ENCODE results near the gene B4GALNT3. TPM values are rescaled to one million over a fixed set of nuclear protein-coding genes. Genes with fewer than 3 reads are reported as not detected.
"Not testable (repeated sequence)": the region's sequence is repeated elsewhere in the genome, so short reads cannot be mapped to it uniquely, and the experiment has no call there.

B4GALNT3 gene
- 0.08 TPM for polyA plus RNA-seq (2012; ENCODE audit: low read depth, missing spikeins)

DNA sequence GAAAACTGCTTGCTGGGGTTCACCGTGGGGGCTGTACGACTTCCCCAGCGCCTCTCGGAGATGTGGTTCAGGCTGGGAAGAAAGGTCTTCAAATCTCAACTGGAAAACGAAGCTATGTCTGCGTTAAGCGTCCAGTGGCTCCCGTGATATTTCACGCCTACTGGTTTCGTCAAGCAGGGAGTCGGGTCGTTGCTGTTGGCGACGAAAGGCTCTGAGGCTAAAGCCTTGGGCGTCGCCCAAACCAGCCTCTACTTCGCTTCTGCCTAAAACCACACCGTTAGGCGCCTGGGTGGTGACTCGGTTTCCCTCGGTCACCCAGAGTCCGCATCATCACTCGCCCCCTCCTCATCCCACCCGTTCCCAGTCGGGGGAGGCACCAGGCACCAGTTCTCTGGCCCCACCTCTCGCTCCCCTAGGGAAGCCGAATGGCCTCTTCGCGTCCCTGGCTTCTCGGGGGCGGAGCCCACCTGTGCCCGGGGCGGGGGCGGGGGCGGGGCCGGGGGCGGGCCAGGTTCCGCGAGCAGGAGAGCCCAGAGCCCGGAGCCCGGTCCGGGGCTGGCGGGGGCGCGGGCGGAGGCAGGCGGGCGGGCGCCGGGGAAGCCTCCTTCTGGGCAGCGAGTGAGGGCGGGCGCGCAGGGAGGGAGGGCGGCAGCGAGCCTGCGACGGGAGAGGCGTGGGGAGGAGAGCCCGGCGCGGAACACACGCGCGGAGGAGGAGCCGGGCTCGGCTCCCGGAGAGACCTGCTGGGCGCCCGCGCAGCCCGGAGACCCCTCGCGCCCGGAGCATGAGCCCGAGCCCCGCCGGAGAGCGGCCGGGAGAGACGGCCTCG is at the start of gene B4GALNT3:
Gene B4GALNT3, plus strand, starts transcription at position 510 of the 829 bp plus-strand sequence. CDS start 438 bp downstream, outside the sequence.
- peak; percentile 53 for DNase-seq (ENCODE audit: insufficient read length, low spot score)
- FAIRE-seq = no peak
- no peak for TF ChIP-seq SPI1 (IDR thresholded peaks at IDR 0.05; ENCODE audit: low read depth, low read length)
- no peak for TF ChIP-seq POU2F2 (IDR thresholded peaks at IDR 0.05; ENCODE audit: low read depth, low read length)
- TF ChIP-seq TAF1 (IDR thresholded peaks at IDR 0.05; ENCODE audit: low read depth, low read length) = no peak
- no peak for TF ChIP-seq POLR2AphosphoS5 (IDR thresholded peaks at IDR 0.05; ENCODE audit: low read depth, low read length)
- no peak for TF ChIP-seq POLR2A (IDR thresholded peaks at IDR 0.05; ENCODE audit: low read depth, low read length)
- no peak for TF ChIP-seq PAX5 (IDR thresholded peaks at IDR 0.05; ENCODE audit: insufficient read depth, low read length, severe bottlenecking)

- no peak for TF ChIP-seq TAF1 (IDR thresholded peaks at IDR 0.05; ENCODE audit: low read depth, low read length)
- TF ChIP-seq POU2F2 (IDR thresholded peaks at IDR 0.05; ENCODE audit: low read depth, low read length) = no peak
- TF ChIP-seq SPI1 (IDR thresholded peaks at IDR 0.05; ENCODE audit: low read depth, low read length) = no peak
- no peak for TF ChIP-seq POLR2AphosphoS5 (IDR thresholded peaks at IDR 0.05; ENCODE audit: low read depth, low read length)
- TF ChIP-seq POLR2A (IDR thresholded peaks at IDR 0.05; ENCODE audit: low read depth, low read length) = no peak
- no peak for TF ChIP-seq PAX5 (IDR thresholded peaks at IDR 0.05; ENCODE audit: insufficient read depth, low read length, severe bottlenecking)
- no peak for FAIRE-seq
Observed at GRCh38 chr12:414859-415258, 44.9 kb upstream of the B4GALNT3 start.

GRCh38 chr12:418432-418831 is 41.3 kb upstream of the B4GALNT3 start:
- no peak for TF ChIP-seq SPI1 (IDR thresholded peaks at IDR 0.05; ENCODE audit: low read depth, low read length)
- no peak for TF ChIP-seq PAX5 (IDR thresholded peaks at IDR 0.05; ENCODE audit: insufficient read depth, low read length, severe bottlenecking)
- no peak for TF ChIP-seq POLR2AphosphoS5 (IDR thresholded peaks at IDR 0.05; ENCODE audit: low read depth, low read length)
- TF ChIP-seq TAF1 (IDR thresholded peaks at IDR 0.05; ENCODE audit: low read depth, low read length) = no peak
- TF ChIP-seq POLR2A (IDR thresholded peaks at IDR 0.05; ENCODE audit: low read depth, low read length) = no peak
- TF ChIP-seq POU2F2 (IDR thresholded peaks at IDR 0.05; ENCODE audit: low read depth, low read length) = no peak
- DNase-seq (ENCODE audit: insufficient read length, low spot score) (no peak), FAIRE-seq (no peak)

More at GRCh38 chr12:414859-415258, 44.9 kb upstream of the B4GALNT3 start:
- DNase-seq (ENCODE audit: insufficient read length, low spot score) = no peak

DNA sequence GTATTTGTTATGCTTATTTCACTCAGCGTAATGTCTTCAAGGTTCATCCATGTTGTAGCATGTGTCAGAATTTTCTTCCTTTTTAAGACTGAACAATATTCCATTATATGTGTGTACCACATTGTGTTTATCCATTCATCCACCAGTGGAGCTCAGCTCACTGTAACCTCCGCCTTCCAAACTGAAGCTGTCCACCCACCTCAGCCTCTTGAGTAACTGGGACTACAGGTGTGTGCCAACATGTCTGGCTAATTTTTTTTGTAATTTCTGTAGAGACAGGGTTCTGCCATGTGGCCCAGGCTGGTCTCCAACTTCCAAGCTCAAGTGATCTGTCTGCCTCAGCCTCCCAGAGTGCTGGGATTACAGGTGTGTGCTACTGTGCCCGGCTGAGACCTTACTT is 37.2 kb upstream of the B4GALNT3 start:
- TF ChIP-seq PAX5 (IDR thresholded peaks at IDR 0.05; ENCODE audit: insufficient read depth, low read length, severe bottlenecking) (no peak), POLR2A (IDR thresholded peaks at IDR 0.05; ENCODE audit: low read depth, low read length) (no peak), POU2F2 (IDR thresholded peaks at IDR 0.05; ENCODE audit: low read depth, low read length) (no peak), SPI1 (IDR thresholded peaks at IDR 0.05; ENCODE audit: low read depth, low read length) (no peak), TAF1 (IDR thresholded peaks at IDR 0.05; ENCODE audit: low read depth, low read length) (no peak), POLR2AphosphoS5 (IDR thresholded peaks at IDR 0.05; ENCODE audit: low read depth, low read length) (no peak)
- no peak for FAIRE-seq
- no peak for DNase-seq (ENCODE audit: insufficient read length, low spot score)

- DNase-seq (ENCODE audit: insufficient read length, low spot score); FAIRE-seq: not testable (repeated sequence)
Observed at GRCh38 chr12:435737-436136, 24.0 kb upstream of the B4GALNT3 start.

GRCh38 chr12:442235-442884 is 17.4 kb upstream of the B4GALNT3 start:
- FAIRE-seq = peak; percentile 40
- no peak for TF ChIP-seq SPI1 (IDR thresholded peaks at IDR 0.05; ENCODE audit: low read depth, low read length)
- no peak for TF ChIP-seq POLR2AphosphoS5 (IDR thresholded peaks at IDR 0.05; ENCODE audit: low read depth, low read length)
- no peak for DNase-seq (ENCODE audit: insufficient read length, low spot score)

GRCh38 chr12:447141-447540 is 12.6 kb upstream of the B4GALNT3 start:
- no peak for DNase-seq (ENCODE audit: insufficient read length, low spot score)
- no peak for FAIRE-seq
- TF ChIP-seq POLR2A (IDR thresholded peaks at IDR 0.05; ENCODE audit: low read depth, low read length) = no peak
- no peak for TF ChIP-seq POU2F2 (IDR thresholded peaks at IDR 0.05; ENCODE audit: low read depth, low read length)
- no peak for TF ChIP-seq PAX5 (IDR thresholded peaks at IDR 0.05; ENCODE audit: insufficient read depth, low read length, severe bottlenecking)
- no peak for TF ChIP-seq TAF1 (IDR thresholded peaks at IDR 0.05; ENCODE audit: low read depth, low read length)
- TF ChIP-seq SPI1 (IDR thresholded peaks at IDR 0.05; ENCODE audit: low read depth, low read length) = no peak
- no peak for TF ChIP-seq POLR2AphosphoS5 (IDR thresholded peaks at IDR 0.05; ENCODE audit: low read depth, low read length)

GRCh38 chr12:449203-449602 is 10.5 kb upstream of the B4GALNT3 start:
- no peak for DNase-seq (ENCODE audit: insufficient read length, low spot score)
- TF ChIP-seq PAX5 (IDR thresholded peaks at IDR 0.05; ENCODE audit: insufficient read depth, low read length, severe bottlenecking) = no peak
- TF ChIP-seq POU2F2 (IDR thresholded peaks at IDR 0.05; ENCODE audit: low read depth, low read length) = no peak
- no peak for FAIRE-seq

GRCh38 chr12:450438-450837 is 9.3 kb upstream of the B4GALNT3 start:
- no peak for TF ChIP-seq SPI1 (IDR thresholded peaks at IDR 0.05; ENCODE audit: low read depth, low read length)
- no peak for TF ChIP-seq PAX5 (IDR thresholded peaks at IDR 0.05; ENCODE audit: insufficient read depth, low read length, severe bottlenecking)
- no peak for TF ChIP-seq POLR2A (IDR thresholded peaks at IDR 0.05; ENCODE audit: low read depth, low read length)
- TF ChIP-seq TAF1 (IDR thresholded peaks at IDR 0.05; ENCODE audit: low read depth, low read length) = no peak
- TF ChIP-seq POU2F2 (IDR thresholded peaks at IDR 0.05; ENCODE audit: low read depth, low read length) = no peak
- TF ChIP-seq POLR2AphosphoS5 (IDR thresholded peaks at IDR 0.05; ENCODE audit: low read depth, low read length) = no peak
- DNase-seq (ENCODE audit: insufficient read length, low spot score) (no peak), FAIRE-seq (no peak)

DNA sequence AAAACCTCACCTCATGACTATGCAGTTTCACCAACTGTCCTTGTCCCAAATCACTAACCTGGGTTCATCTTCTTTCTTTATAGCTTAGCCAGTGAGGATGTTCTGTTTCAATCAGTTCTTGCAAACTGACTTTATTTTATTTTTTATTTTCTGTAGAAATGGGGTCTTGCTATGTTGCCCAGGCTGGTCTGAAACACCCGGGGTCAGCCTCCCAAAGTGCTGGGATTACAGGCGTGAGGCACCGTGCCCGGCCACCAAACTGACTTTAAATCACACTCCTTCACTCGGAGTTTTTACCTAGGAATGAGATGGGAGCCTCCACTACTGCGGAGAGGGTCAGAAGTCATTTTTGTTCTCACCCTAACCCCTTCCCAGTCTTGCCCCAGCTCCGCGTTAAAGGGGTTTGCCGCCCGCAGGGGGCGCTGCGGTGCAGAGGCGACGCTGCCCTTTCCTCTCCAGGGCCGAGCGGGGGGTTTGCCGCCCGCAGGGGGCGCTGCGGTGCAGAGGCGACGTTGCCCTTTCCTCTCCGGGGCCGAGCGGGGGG is 7.0 kb upstream of the B4GALNT3 start:
- DNase-seq (ENCODE audit: insufficient read length, low spot score) (peak; percentile 56), FAIRE-seq (no peak)
- TF ChIP-seq POLR2AphosphoS5 (IDR thresholded peaks at IDR 0.05; ENCODE audit: low read depth, low read length) (no peak), POU2F2 (IDR thresholded peaks at IDR 0.05; ENCODE audit: low read depth, low read length) (no peak), POLR2A (IDR thresholded peaks at IDR 0.05; ENCODE audit: low read depth, low read length) (no peak), PAX5 (IDR thresholded peaks at IDR 0.05; ENCODE audit: insufficient read depth, low read length, severe bottlenecking) (no peak), SPI1 (IDR thresholded peaks at IDR 0.05; ENCODE audit: low read depth, low read length) (no peak), TAF1 (IDR thresholded peaks at IDR 0.05; ENCODE audit: low read depth, low read length) (no peak)
